ENCODE data around the gene NXPH3.
A peak's percentile ranks its signal among the peaks of the same experiment; 100 is the strongest.

The NXPH3 gene

GRCh38 chr17:49603720-49604119 is 28.0 kb downstream of the NXPH3 start:
- DNase-seq (ENCODE audit: insufficient read length, low spot score) (no peak), FAIRE-seq (no peak)
- TF ChIP-seq, protein P1, sequence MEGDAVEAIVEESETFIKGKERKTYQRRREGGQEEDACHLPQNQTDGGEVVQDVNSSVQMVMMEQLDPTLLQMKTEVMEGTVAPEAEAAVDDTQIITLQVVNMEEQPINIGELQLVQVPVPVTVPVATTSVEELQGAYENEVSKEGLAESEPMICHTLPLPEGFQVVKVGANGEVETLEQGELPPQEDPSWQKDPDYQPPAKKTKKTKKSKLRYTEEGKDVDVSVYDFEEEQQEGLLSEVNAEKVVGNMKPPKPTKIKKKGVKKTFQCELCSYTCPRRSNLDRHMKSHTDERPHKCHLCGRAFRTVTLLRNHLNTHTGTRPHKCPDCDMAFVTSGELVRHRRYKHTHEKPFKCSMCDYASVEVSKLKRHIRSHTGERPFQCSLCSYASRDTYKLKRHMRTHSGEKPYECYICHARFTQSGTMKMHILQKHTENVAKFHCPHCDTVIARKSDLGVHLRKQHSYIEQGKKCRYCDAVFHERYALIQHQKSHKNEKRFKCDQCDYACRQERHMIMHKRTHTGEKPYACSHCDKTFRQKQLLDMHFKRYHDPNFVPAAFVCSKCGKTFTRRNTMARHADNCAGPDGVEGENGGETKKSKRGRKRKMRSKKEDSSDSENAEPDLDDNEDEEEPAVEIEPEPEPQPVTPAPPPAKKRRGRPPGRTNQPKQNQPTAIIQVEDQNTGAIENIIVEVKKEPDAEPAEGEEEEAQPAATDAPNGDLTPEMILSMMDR (IDR thresholded peaks at IDR 0.05; ENCODE audit: insufficient read depth, missing control alignments): no peak

DNA sequence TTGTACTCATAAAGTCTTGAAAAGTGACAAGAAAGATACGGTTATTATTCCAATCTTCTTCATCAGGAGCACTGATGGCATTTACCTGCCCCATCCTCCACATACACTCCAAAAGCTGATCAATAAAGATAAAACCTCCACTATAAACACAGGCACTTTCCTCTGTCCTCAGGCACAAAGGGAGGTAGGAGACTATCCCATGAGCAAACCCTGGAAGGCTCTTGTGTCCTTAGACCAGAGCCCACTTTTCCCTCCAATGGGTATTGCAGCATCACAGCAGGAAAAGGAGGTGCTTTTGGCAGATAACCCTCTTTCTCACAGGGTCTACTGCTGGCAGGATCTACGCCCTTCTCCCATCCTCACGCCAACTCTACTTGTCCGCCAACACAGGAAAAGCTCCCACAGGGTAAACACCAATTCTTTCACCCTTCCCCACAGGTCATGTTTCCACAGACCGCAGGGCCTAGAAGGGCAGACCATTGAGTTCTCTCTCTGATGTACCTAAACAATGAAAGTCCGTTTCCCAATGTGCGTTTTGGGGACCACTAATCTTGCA is 28.7 kb downstream of the NXPH3 start:
- FAIRE-seq (no peak), DNase-seq (ENCODE audit: insufficient read length, low spot score) (no peak)
- TF ChIP-seq, protein P1 (IDR thresholded peaks at IDR 0.05; ENCODE audit: insufficient read depth, missing control alignments): no peak

DNA sequence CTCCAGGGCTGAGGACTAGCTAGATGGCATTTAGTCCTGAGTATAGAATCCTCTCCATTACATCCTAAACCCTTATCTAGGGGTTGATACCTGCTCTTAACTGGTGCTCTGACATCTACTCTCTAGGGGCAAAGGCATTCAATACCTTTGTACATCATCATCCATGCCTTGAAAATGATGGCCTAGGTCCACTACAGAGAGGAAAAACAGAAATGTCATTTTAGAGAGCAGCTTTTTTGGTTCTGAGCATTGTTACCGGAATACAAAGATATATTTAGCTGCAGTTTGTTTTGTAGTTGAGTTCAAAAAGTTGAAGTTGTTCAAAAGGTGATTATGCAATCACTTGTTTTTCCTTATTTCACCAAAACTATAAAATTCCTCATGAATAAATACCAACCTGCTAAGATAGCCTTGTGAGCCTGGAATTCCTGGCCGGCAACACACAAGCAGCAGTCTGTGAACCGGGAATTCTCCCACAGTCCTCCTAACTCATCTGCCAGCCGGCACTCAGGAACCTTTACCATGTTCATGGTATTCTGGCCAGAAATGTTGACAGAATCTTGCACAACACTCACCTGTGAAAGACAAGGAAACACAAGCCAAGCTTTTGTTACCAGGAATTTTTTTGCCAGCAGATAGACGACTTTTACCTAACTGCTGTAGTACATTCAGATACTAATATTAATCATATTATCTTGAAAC is 35.4 kb downstream of the NXPH3 start:
- TF ChIP-seq, protein P1 (IDR thresholded peaks at IDR 0.05; ENCODE audit: insufficient read depth, missing control alignments): no peak
- FAIRE-seq (no peak), DNase-seq (ENCODE audit: insufficient read length, low spot score) (no peak)

DNA sequence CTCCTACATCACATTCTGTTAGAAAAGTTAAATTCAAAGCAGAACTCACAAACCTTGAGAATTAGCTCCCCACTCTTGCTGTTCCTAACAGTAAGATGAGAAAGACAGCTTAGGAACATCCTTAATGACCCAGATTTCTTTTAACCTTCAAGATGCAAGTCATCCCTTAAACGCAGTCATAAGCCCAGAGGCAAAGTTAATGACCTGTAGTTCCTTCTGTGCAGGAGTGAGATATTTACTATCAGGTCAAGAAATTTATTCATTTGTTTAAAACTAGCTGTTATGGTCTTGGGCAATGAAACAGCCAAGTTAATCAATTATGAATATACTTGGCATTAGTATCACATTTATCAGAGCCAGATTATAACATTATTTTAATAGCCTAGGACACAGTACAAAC is 37.1 kb downstream of the NXPH3 start:
- no peak for FAIRE-seq
- no peak for DNase-seq (ENCODE audit: insufficient read length, low spot score)
- TF ChIP-seq, protein P1 (IDR thresholded peaks at IDR 0.05; ENCODE audit: insufficient read depth, missing control alignments): no peak

GRCh38 chr17:49613182-49613800 is 37.6 kb downstream of the NXPH3 start:
- TF ChIP-seq, protein P1 (IDR thresholded peaks at IDR 0.05; ENCODE audit: insufficient read depth, missing control alignments): no peak
- no peak for DNase-seq (ENCODE audit: insufficient read length, low spot score)
- FAIRE-seq: no peak

- DNase-seq (ENCODE audit: insufficient read length, low spot score) (no peak), FAIRE-seq (no peak)
- TF ChIP-seq, protein P1 (IDR thresholded peaks at IDR 0.05; ENCODE audit: insufficient read depth, missing control alignments): peak; percentile 34
Measured at GRCh38 chr17:49616086-49616485, 40.4 kb downstream of the NXPH3 start.
